GM18505 (cell line): ENCODE results near the gene RAMACL.
"Not testable (repeated sequence)": the region's sequence is repeated elsewhere in the genome, so short reads cannot be mapped to it uniquely, and the experiment has no call there.

ENCODE experiments used
- ATAC-seq: cut with Tn5 transposase; IDR thresholded peaks from one replicate; pipeline ENCODE4 v1.9.1; 2021; ENCODE audit not compliant: unreplicated experiment
- POLR2A ChIP-seq: IDR thresholded peaks from 4 replicates; pipeline ENCODE4 v1.6.1; 2011; ENCODE audit warnings: borderline replicate concordance; ENCODE audit not compliant: insufficient read depth, insufficient read length; ENCODE audit errors: extremely low read depth

Gene RAMACL

DNA sequence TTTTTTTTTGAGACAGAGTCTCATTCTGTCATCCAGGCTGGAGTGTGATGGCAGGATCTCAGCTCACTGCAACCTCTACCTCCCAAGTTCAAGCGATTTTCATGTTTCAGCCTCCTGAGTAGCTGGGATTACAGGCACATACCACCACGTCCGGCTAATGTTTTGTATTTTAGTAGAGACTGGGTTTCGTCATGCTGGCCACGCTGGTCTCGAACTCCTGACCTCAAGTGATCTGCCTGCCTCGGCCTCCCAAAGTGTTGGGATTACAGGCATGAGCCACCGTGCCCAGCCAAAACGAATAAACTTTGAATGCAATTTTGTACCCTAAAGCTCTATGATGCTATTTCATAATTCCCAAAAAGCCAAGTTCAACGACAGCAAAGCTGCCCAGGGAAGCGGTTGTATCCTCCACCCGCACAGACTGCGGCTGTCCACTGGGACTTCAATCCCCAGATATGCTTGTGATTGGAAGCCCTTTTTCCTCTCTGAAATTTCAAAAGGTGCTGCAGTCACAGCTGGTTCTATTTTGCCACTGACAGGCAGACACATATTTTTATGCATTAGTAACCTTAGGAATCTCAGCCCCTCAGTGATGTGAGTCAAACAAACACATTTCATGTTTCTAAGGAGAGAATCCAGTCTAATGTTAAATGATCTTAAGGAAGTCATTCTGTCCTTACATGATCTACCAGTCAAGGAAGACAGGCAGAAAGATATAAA, 8.7 kb upstream of the RAMACL start:
- ATAC-seq: no peak
- TF ChIP-seq POLR2A: no peak

GRCh38 chr6:166592821-166593220, 6.3 kb upstream of the RAMACL start:
- TF ChIP-seq POLR2A: no peak
- ATAC-seq: no peak

GRCh38 chr6:166591961-166592520, 5.6 kb upstream of the RAMACL start:
- TF ChIP-seq POLR2A: no peak
- no peak for ATAC-seq

- no peak for ATAC-seq
- no peak for TF ChIP-seq POLR2A
Observed at GRCh38 chr6:166591026-166591425, 4.5 kb upstream of the RAMACL start.

DNA sequence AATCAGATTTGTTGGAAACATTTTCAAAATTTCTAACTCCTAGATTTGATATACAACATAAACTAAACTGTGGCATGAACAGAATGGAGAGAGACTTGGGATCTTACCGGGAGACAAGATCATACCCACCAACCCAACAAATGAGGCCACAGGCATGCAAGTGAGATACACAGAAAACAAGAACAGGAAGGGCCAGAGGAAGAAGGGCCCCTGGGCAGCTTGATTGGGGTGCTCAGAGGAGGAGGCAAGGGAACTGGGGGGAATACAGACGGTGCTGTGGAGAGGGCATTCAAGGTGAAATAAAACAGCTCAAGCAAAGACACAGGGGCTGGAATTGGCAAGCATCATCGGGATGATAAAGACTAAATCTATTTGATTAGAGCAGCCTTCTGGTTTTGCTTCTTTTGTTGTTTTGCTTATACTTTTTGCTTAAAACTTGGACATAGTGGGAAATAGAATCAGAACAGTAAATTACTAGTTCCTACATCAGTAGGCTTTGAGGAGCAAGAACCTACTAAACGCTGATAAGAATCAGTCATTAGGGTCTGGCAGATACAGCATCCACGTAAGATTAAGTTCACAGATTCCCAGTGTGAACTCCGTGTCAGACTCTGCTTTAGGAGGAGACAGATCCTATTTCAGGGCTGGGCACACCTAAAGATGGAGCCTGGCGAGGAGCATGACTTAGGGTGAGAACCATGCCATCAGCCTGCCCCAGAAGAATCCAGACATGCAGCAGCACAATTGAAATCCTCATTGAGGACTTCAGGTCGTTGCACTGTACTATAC, 3.5 kb upstream of the RAMACL start:
- TF ChIP-seq POLR2A: no peak
- ATAC-seq: no peak

GRCh38 chr6:166589337-166589731, 2.9 kb upstream of the RAMACL start:
- no peak for TF ChIP-seq POLR2A
- ATAC-seq: no peak

DNA sequence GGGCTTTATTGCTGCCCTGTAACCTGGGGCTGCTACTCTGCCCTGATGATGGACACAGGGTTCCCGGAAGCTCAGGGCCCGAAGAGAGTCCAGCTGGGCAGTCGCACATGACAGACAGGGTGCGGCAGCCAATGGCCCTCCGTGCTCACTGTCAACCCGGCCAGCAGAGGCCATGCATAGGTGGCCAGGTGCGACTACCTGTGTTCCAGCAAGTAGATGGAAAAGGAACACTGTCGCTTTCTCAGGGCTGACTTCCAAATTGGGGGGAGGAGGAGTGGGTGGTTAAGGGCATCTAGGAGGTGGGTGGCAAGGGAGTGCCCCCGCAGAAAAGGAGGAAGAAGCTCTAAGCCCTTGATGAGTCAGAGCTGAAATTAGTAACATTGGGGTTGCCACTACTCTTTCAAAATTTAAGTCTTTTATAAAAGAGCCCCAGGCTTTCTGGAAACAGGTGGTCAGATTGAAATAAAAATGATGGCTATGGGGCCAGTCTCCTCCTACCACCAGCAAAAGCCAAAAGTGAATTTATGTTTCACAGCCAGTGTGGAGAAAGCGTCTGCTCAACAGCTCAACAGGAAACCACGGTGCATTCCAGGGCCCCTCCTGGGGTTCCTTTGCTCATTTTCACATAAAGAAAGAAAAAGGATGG, 2.3 kb upstream of the RAMACL start:
- no peak for ATAC-seq
- no peak for TF ChIP-seq POLR2A

- peak; percentile 84 for ATAC-seq
- no peak for TF ChIP-seq POLR2A
Observed at GRCh38 chr6:166587631-166588413, 1.3 kb upstream of the RAMACL start.

- no peak for ATAC-seq
Observed at GRCh38 chr6:166584853-166585429, 1.5 kb downstream of the RAMACL start.

DNA sequence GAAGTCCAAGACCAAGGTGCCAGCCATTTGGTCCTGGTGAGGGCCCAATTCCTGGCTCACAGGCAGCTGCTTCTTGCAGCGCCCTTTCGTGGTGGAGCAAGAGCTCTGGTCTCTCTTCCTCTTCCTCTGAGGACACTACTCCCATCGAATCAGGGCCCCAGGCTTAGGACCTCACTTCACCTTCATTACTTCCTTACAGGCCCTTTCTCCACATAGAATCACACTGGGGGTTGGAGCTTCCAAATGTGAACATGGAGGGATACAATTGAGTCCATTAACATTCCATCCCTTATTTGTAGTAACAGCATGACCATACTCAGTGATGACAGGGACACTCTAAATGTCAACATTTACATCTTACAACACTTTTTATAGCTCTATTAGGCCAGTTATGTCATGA, 2.3 kb downstream of the RAMACL start:
- no peak for ATAC-seq
- TF ChIP-seq POLR2A: no peak

More at GRCh38 chr6:166584853-166585429, 1.5 kb downstream of the RAMACL start:
- TF ChIP-seq POLR2A: no peak

- no peak for TF ChIP-seq POLR2A
- no peak for ATAC-seq
Observed at GRCh38 chr6:166583230-166583965, 3.1 kb downstream of the RAMACL start.

- no peak for TF ChIP-seq POLR2A
- no peak for ATAC-seq
Observed at GRCh38 chr6:166582258-166582657, 4.2 kb downstream of the RAMACL start.

GRCh38 chr6:166581801-166582200, 4.7 kb downstream of the RAMACL start:
- not testable (repeated sequence) for ATAC-seq
